Panc1 (cell line): ENCODE results near the gene SLCO3A1. TPM values are rescaled to one million over a fixed set of nuclear protein-coding genes. Genes with fewer than 3 reads are reported as not detected.
A peak's percentile ranks its signal among the peaks of the same experiment; 100 is the strongest.

Experiments used
- ATAC-seq: fragments of 200-7000 bp; cut with Tn5 transposase; 2 replicates; pipeline ENCODE4 v1.9.1; 2020; ENCODE audit warnings: mild to moderate bottlenecking, moderate library complexity
- BruUV-seq: library from RNA; stranded (reverse); fragments of 400-500 nt; replicated peaks from 2 replicates; lab custom pipeline; 2021; lab: Mats Ljungman, UMichigan
- CTCF ChIA-PET: fragments of 300-600 bp; sonication (Branson Sonifier 250); formaldehyde crosslinking; loops from one replicate; lab custom pipeline; 2022; ENCODE audit warnings: antibody characterized with exemption; lab: Charles Lee
- POLR2A ChIA-PET: fragments of 300-600 bp; sonication (Branson Sonifier 250); formaldehyde crosslinking; loops from one replicate; lab custom pipeline; 2022; ENCODE audit warnings: antibody characterized with exemption; lab: Charles Lee
- DNase-seq: peaks from one replicate; pipeline ENCODE4 v3.0.0-alpha.2; 2010; ENCODE audit warnings: low read depth, low spot score
- H3K27ac ChIP-seq: 2 replicates; pipeline ENCODE4 v1.5.1; 2011; ENCODE audit warnings: mild to moderate bottlenecking, low read length, inconsistent platforms
- H3K27me3 ChIP-seq: fragments of 200-500 bp; sonication (Bioruptor generic); 2 replicates; pipeline ENCODE4 v1.6.0; 2014; ENCODE audit warnings: low read length, inconsistent platforms; ENCODE audit not compliant: control insufficient read depth, insufficient read depth
- H3K36me3 ChIP-seq: fragments of 200-500 bp; sonication (Bioruptor generic); 2 replicates; pipeline ENCODE4 v1.5.1; 2014; ENCODE audit warnings: inconsistent platforms, mild to moderate bottlenecking, low read length, moderate library complexity; ENCODE audit not compliant: control insufficient read depth, insufficient read depth
- H3K4me1 ChIP-seq: 2 replicates; pipeline ENCODE4 v1.5.1; 2011; ENCODE audit warnings: inconsistent platforms, mild to moderate bottlenecking, low read length, moderate library complexity; ENCODE audit not compliant: control insufficient read depth, insufficient read depth
- H3K4me3 ChIP-seq, 2 experiments: 2 replicates each; pipeline ENCODE4 v1.5.1; 2011 to 2012; ENCODE audit warnings: low read depth in 2 of 2, low read length in 2 of 2, mild to moderate bottlenecking in 2 of 2, inconsistent platforms in 1 of 2, moderate library complexity in 1 of 2
- H3K9me3 ChIP-seq: fragments of 200-500 bp; sonication (Bioruptor generic); 2 replicates; pipeline ENCODE4 v1.5.1; 2014; ENCODE audit warnings: low read depth, mild to moderate bottlenecking, inconsistent platforms, low read length, moderate library complexity; ENCODE audit not compliant: control insufficient read depth, insufficient read depth
- CTCF ChIP-seq: fragments of 450-650 bp; IDR thresholded peaks from 2 replicates; pipeline ENCODE4 v1.5.1; 2017; ENCODE audit warnings: mild to moderate bottlenecking
- POLR2AphosphoS5 ChIP-seq: IDR thresholded peaks from 2 replicates; pipeline ENCODE4 v1.6.1; 2012; ENCODE audit warnings: mild to moderate bottlenecking, low read depth, low read length, moderate library complexity
- REST ChIP-seq, 2 experiments: IDR thresholded peaks; 2 replicates each; pipeline ENCODE4 v1.6.1; 2011 to 2012; ENCODE audit warnings: low read depth in 2 of 2, control low read depth in 1 of 2, low read length in 1 of 2, mild to moderate bottlenecking in 1 of 2, moderate library complexity in 1 of 2; ENCODE audit not compliant: insufficient read depth in 1 of 2
- SIN3A ChIP-seq: IDR thresholded peaks from 2 replicates; pipeline ENCODE4 v1.6.1; 2012; ENCODE audit warnings: low read depth, mild to moderate bottlenecking, low read length, moderate library complexity, borderline replicate concordance; ENCODE audit not compliant: insufficient read depth
- TCF7L2 ChIP-seq: IDR thresholded peaks from 2 replicates; pipeline ENCODE4 v1.6.1; 2011; ENCODE audit warnings: mild to moderate bottlenecking, low read depth, low read length, inconsistent platforms
- in situ Hi-C: cut with HindIII; loops from 2 replicates; pipeline ENCODE4 v1.10.0; 2016; ENCODE audit warnings: low sequenced_read_pairs, low pct_unique_long_range_greater_than_20kb
- intact Hi-C: fragments of 100-400 bp; cut with micrococcal nuclease; formaldehyde crosslinking; loops from one replicate; pipeline ENCODE4 v1.10.0; 2022; ENCODE audit not compliant: unreplicated experiment
- total RNA-seq: library from RNA; stranded (reverse); gene quantifications from one replicate; pipeline ENCODE4 v1.2.1, GENCODE V29; 2021; ENCODE audit not compliant: unreplicated experiment

SLCO3A1 gene
- total RNA-seq, 1 experiment from 2014 or later = 20.6 TPM

GRCh38 chr15:91849749-91850161 lies 3.8 kb upstream of the SLCO3A1 start:
- no peak for ATAC-seq
- no peak overlapping the region for H3K4me3 ChIP-seq
- H3K27ac ChIP-seq = no peak overlapping the region
- CTCF ChIA-PET = interaction anchor here (0.6 to 0.7 kb wide), 2 partner anchors 143 to 545 kb away, joined by 5 to 6 read pairs; no protein-coding TSS in a partner anchor
- intact Hi-C loops (no loop called here), in situ Hi-C loops (no loop called here)
- no peaks in the 10 kb centered on the region for H3K9me3 ChIP-seq
- DNase-seq = no peak
- no peaks in the 10 kb centered on the region for H3K36me3 ChIP-seq
- no peak for TF ChIP-seq POLR2AphosphoS5
- TF ChIP-seq CTCF = peak; percentile 68
- no peak for TF ChIP-seq REST (IDR thresholded peaks at IDR 0.05; ENCODE audit: insufficient read depth in 1 of 2, low read depth in 2 of 2, low read length in 1 of 2)
- POLR2A ChIA-PET = interaction anchor here (0.6 kb wide), 2 partner anchors 27 to 230 kb away, joined by 4 to 9 read pairs; no protein-coding TSS in a partner anchor
- H3K4me1 ChIP-seq = peaks cover 8% of the 10 kb centered on the region
- no TSS peak for BruUV-seq
- peaks cover under 1% of the 10 kb centered on the region; the same call in 1 of the 2 replicates for H3K27me3 ChIP-seq

GRCh38 chr15:91852741-91853510 lies 582 bp upstream of the SLCO3A1 start:
- Histone ChIP-seq H3K9me3 (no peaks in the 10 kb centered on the region), H3K4me3 (peak overlapping the region; percentile 64 to 66), H3K27ac (peak overlapping the region; percentile 63), H3K4me1 (peaks cover 18% of the 10 kb centered on the region), H3K36me3 (no peaks in the 10 kb centered on the region), H3K27me3 (no peaks in the 10 kb centered on the region)
- DNase-seq = no peak
- peak; percentile 88 for ATAC-seq
- CTCF ChIA-PET = interaction anchor here (0.7 to 1.4 kb wide), 5 partner anchors 14 to 550 kb away, joined by 3 to 5 read pairs (median 3); no protein-coding TSS in a partner anchor
- no peak for TF ChIP-seq POLR2AphosphoS5
- TF ChIP-seq REST (IDR thresholded peaks at IDR 0.05; ENCODE audit: insufficient read depth in 1 of 2, low read depth in 2 of 2, low read length in 1 of 2) = no peak
- peak; percentile 97 for TF ChIP-seq CTCF
- no peak for TF ChIP-seq TCF7L2
- TF ChIP-seq SIN3A = no peak
- in situ Hi-C loops (no loop called here), intact Hi-C loops (loop anchor here (2.0 kb wide), 2 partner anchors 228 to 550 kb away; no protein-coding TSS in a partner anchor)
- POLR2A ChIA-PET = no interaction called here
- no TSS peak for BruUV-seq
